T-cell (primary cell): ENCODE results near the gene KLHL26. TPM values are rescaled to one million over a fixed set of nuclear protein-coding genes. Genes with fewer than 3 reads are reported as not detected.

Source experiments
- ATAC-seq, 4 experiments: fragments of 200-7000 bp in 3 of 4; fragments of 150-1000 bp in 1 of 4; cut with Tn5 transposase; replicated peaks in 1 of 4; 1 replicate in 3 of 4; 2 replicates in 1 of 4; pipeline ENCODE4 v1.10.0; 2021; ENCODE audit warnings: moderate library complexity in 3 of 4, mild to moderate bottlenecking in 2 of 4, moderate number of reproducible peaks in 1 of 4
- CTCF ChIA-PET, 2 donors: fragments of 300-600 bp; sonication (Branson Sonifier 250); formaldehyde crosslinking; loops; one replicate each; lab custom pipeline; 2022; ENCODE audit warnings: antibody characterized with exemption in 2 of 2; lab: Charles Lee
- POLR2A ChIA-PET, 2 donors: fragments of 300-600 bp; sonication (Branson Sonifier 250); formaldehyde crosslinking; loops; one replicate each; lab custom pipeline; 2022; ENCODE audit warnings: antibody characterized with exemption in 2 of 2; lab: Charles Lee
- DNase-seq, 35 experiments: peaks; one replicate each; pipeline versions ENCODE4 v3.0.0 to v3.0.0-alpha.2; 2013 to 2023
- H3K27ac ChIP-seq: one replicate; pipeline ENCODE4 v1.5.1; 2013; ENCODE audit warnings: low read length
- H3K27me3 ChIP-seq, 2 experiments: replicated peaks in 1 of 2; 1 replicate in 1 of 2; 2 replicates in 1 of 2; pipeline versions ENCODE4 v1.6.1 to v1.7.0; 2013; ENCODE audit warnings: low read length in 1 of 2, mixed read lengths in 1 of 2; ENCODE audit not compliant: control insufficient read depth in 2 of 2, insufficient read depth in 2 of 2; ENCODE audit errors: extremely low read depth in 1 of 2
- H3K36me3 ChIP-seq, 2 donors: 1 replicate in 1 of 2; 2 replicates in 1 of 2; pipeline versions ENCODE4 v1.6.1 to v1.7.0; 2013; ENCODE audit warnings: low read length in 1 of 2; ENCODE audit not compliant: control insufficient read depth in 2 of 2, insufficient read depth in 1 of 2; ENCODE audit errors: extremely low read depth in 1 of 2
- H3K4me1 ChIP-seq, 2 experiments: 1 replicate in 1 of 2; 2 replicates in 1 of 2; pipeline versions ENCODE4 v1.6.1 to v1.7.0; 2013; ENCODE audit warnings: low read length in 2 of 2, mixed read lengths in 1 of 2; ENCODE audit not compliant: insufficient read depth in 2 of 2, control insufficient read depth in 1 of 2; ENCODE audit errors: extremely low read depth in 1 of 2
- H3K4me3 ChIP-seq, 2 donors: 1 replicate in 1 of 2; 2 replicates in 1 of 2; pipeline versions ENCODE4 v1.5.1 to v1.7.0; 2013; ENCODE audit warnings: mild to moderate bottlenecking in 2 of 2, low read length in 1 of 2, moderate library complexity in 1 of 2; ENCODE audit not compliant: control insufficient read depth in 1 of 2; ENCODE audit errors: extremely low read depth in 1 of 2
- H3K9me3 ChIP-seq: 2 replicates; pipeline ENCODE4 v1.7.0; 2013
- H3K27ac Mint-ChIP-seq, 2 donors: one replicate each; pipeline ENCODE4 v1.8.0; 2020 to 2021; ENCODE audit warnings: mild to moderate bottlenecking in 2 of 2, mixed read lengths in 2 of 2
- H3K27me3 Mint-ChIP-seq, 2 donors: one replicate each; pipeline ENCODE4 v1.8.0; 2021 to 2022; ENCODE audit warnings: mixed read lengths in 2 of 2
- H3K36me3 Mint-ChIP-seq: one replicate; pipeline ENCODE4 v1.8.0; 2021; ENCODE audit warnings: mixed read lengths
- H3K4me1 Mint-ChIP-seq, 3 donors: one replicate each; pipeline ENCODE4 v1.8.0; 2020 to 2022; ENCODE audit warnings: mixed read lengths in 3 of 3, mild to moderate bottlenecking in 1 of 3
- H3K4me3 Mint-ChIP-seq, 3 donors: one replicate each; pipeline ENCODE4 v1.8.0; 2020 to 2022; ENCODE audit warnings: mild to moderate bottlenecking in 3 of 3, mixed read lengths in 3 of 3, moderate library complexity in 3 of 3
- H3K9me3 Mint-ChIP-seq, 3 donors: one replicate each; pipeline ENCODE4 v1.8.0; 2020 to 2022; ENCODE audit warnings: mixed read lengths in 3 of 3
- WGBS: methylation state at CpG from one replicate; pipeline ENCODE4 v1.1.5; 2013; ENCODE audit warnings: missing lambda C conversion rate; ENCODE audit not compliant: insufficient coverage; 5-methylcytosine and 5-hydroxymethylcytosine counted together
- total RNA-seq, 35 experiments: library from RNA in 6 of 35; stranded (reverse) in 6 of 35; fragments of 120-200 nt in 1 of 35; gene quantifications; one replicate each; pipeline versions ENCODE4 v1.2.1 to v1.2.4 and lab custom pipeline; 2013 to 2026

The KLHL26 gene, protein sequence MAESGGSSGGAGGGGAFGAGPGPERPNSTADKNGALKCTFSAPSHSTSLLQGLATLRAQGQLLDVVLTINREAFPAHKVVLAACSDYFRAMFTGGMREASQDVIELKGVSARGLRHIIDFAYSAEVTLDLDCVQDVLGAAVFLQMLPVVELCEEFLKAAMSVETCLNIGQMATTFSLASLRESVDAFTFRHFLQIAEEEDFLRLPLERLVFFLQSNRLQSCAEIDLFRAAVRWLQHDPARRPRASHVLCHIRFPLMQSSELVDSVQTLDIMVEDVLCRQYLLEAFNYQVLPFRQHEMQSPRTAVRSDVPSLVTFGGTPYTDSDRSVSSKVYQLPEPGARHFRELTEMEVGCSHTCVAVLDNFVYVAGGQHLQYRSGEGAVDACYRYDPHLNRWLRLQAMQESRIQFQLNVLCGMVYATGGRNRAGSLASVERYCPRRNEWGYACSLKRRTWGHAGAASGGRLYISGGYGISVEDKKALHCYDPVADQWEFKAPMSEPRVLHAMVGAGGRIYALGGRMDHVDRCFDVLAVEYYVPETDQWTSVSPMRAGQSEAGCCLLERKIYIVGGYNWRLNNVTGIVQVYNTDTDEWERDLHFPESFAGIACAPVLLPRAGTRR
- 10 to 100 TPM in 4 of 5 donors, 1 to 10 TPM in 1; 8.8 to 16.4 (median 14.1) TPM for total RNA-seq
- 5.3 TPM for total RNA-seq (2013)
- 7.7 to 28.2 (median 16.1) reads per million in 29 experiments for total RNA-seq (lab: John Stamatoyannopoulos, UW)

- Mint-ChIP-seq H3K27me3 (no peaks in the 10 kb centered on the region), H3K27ac (peak within 1 kb of the TSS; percentile 75 to 91), H3K9me3 (no peaks in the 10 kb centered on the region), H3K4me1 (peaks cover 32 to 39% (median 33%) of the 10 kb centered on the region in 3 donors), H3K4me3 (peak within 1 kb of the TSS; percentile 82 to 84 (median 84)), H3K36me3 (no peaks in the 10 kb centered on the region)
- Histone ChIP-seq H3K4me1 (peaks cover 0 to 32% of the 10 kb centered on the region in 2 experiments), H3K27me3 (peaks cover 0 to 5% of the 10 kb centered on the region in 2 experiments), H3K36me3 (no peaks in the 10 kb centered on the region), H3K27ac (peak within 1 kb of the TSS; percentile 88), H3K4me3 (peak within 1 kb of the TSS; percentile 74 to 90), H3K9me3 (no peaks in the 10 kb centered on the region)
- 2% methylated on average over 45 of the region's 47 CpGs for WGBS
- DNase-seq (peak in 1 of 35 experiments; percentile 16), ATAC-seq (no peak)
- CTCF ChIA-PET = no interaction called here
- POLR2A ChIA-PET = no interaction called here
Measured at GRCh38 chr19:18636969-18637629, at the start of gene KLHL26. TSS of gene KLHL26 (plus strand) at chr19:18637028. CDS start at chr19:18637055, 27 bp downstream.

DNA sequence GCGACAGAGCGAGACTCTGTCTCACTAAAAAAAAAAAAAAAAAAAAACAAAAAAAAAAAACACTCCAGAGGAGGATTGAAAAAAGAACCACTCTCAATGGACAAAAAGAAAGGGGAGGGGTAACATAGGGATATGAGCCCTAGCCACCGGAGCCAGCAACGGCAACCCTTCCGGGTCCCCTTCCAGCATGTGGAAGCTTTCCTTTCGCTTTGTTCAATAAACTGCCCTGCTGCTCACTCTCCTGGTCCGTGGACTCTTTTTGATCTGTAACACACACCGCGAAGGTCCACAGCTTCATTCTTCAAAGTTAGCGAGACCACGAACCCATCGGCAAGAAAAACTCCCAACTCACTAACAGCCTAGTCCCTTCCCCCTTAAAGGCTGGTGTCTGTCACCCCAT lies 49.3 kb upstream of the KLHL26 start:
- WGBS = 80% methylated on average over 10 of the region's 12 CpGs

DNA sequence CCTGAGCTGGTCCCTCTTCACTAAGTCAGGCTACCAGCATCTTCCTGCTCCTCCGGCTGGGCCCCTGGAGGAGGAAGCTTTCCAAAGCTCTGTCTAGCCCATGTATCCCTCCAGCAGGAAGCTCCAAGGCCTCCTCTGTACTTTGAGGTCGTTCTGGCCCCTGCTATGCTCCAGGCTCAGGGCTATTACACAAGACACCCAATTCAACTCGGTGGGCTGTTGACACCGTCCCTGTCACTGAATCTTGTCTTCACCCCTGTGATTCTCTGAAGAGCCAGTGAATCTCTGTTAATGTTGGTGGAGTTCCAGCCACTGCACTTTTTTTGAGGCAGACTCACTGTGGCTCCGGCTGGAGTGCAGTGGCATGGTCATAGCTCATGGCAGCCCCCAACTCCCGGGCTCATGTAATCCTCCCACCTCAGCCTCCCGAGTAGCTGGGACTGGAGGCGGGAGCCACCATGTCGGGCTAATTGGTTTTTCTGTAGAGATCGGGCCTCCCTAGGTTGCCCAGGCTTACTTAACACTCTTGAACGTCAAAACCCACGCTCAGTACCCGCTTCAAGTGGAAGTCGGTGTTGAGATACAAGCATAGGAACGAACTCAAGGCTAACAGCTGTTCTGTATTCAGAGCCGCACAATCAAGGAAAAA lies 48.7 kb upstream of the KLHL26 start:
- peak in 2 of 4 experiments; percentile 3 to 13 for ATAC-seq
- 17% methylated on average over 9 of the region's 16 CpGs for whole genome bisulfite sequencing

More for the DNA sequence above, 49.3 kb upstream of the KLHL26 start:
- H3K4me3 ChIP-seq = peak overlapping the region; percentile 77 to 78
- ChIA-PET CTCF (interaction anchor here in 1 of 2 donors (0.6 to 3.2 kb wide), 3 partner anchors 16 to 89 kb away, joined by 3 to 24 read pairs (median 4); partner anchors contain the start of gene UBA52), POLR2A (interaction anchor here in 1 of 2 donors (1.0 kb wide), 1 partner anchor 66 kb away, joined by 3 read pairs; the partner anchor contains the start of gene ELL)
- H3K9me3 Mint-ChIP-seq = no peaks in the 10 kb centered on the region
- H3K27me3 ChIP-seq = no peaks in the 10 kb centered on the region
- peak overlapping the region; percentile 93 to 95 for H3K27ac Mint-ChIP-seq
- DNase-seq (no peak), ATAC-seq (no peak)
- H3K36me3 Mint-ChIP-seq = peaks cover 3% of the 10 kb centered on the region
- H3K27ac ChIP-seq = peak overlapping the region; percentile 75
- peaks cover 16 to 42% of the 10 kb centered on the region in 2 experiments for H3K4me1 ChIP-seq
- no peaks in the 10 kb centered on the region for H3K27me3 Mint-ChIP-seq
- peaks cover 33 to 43% (median 35%) of the 10 kb centered on the region in 3 donors for H3K4me1 Mint-ChIP-seq
- no peaks in the 10 kb centered on the region for H3K9me3 ChIP-seq
- H3K36me3 ChIP-seq = peaks cover 8 to 12% of the 10 kb centered on the region in 2 donors
- H3K4me3 Mint-ChIP-seq = peak overlapping the region; percentile 28 to 80 (median 46)

DNA sequence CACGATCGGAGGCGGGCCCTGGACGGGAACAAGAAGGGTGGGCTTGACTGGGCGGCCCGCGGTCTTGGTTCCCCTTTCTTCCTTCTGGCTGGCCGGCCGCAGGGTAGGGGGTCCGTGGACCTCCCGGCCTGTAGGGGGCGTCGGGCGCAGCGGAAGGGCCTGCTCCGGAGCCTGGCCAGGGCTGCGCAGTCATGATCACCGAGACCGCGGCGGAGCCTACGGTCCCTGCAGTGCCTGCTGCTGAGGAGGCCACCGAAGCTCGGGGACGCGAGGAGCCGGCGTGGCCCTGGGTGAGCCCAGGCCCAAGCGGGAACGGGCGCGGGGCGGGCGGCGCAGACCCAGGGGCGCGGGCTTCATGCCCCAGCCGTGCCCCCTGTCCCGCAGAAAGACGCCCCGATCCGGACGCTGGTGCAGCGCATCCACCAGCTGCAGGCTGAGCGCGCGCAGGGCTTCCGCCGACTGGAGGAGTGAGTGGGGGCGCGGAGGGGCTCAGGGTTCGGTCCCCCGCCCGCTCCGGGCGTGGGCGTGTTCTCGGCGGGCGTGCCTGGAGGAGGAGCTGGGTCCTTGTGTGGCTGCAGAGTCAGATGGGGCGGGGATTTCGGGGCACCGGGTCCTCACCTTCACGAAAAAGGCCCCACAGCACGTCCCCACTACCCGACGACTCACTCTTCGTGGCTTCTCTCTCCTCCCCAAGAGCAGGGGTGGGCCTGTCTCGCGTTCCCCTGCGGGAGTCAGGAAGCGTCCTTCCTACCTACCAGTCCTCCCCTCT lies 48.0 kb upstream of the KLHL26 start, which contains the start of gene REX1BD:
Gene REX1BD, plus strand, starts transcription at position 188 of the 769 bp plus-strand sequence. Its CDS starts 4 bp downstream, at position 192.
- CTCF ChIA-PET = interaction anchor here (0.6 to 3.2 kb wide), 6 partner anchors 17 to 260 kb away, joined by 3 to 24 read pairs (median 9); partner anchors contain the start of genes ELL (in 1 of the 2), KXD1 (in 1 of the 2) and UBA52 (in 1 of the 2)
- H3K36me3 ChIP-seq = peaks cover 8 to 12% of the 10 kb centered on the region in 2 donors
- peak within 1 kb of the TSS; percentile 93 to 95 for H3K27ac Mint-ChIP-seq
- no peaks in the 10 kb centered on the region for H3K27me3 ChIP-seq
- WGBS = under 1% methylated on average over 72 of the region's 72 CpGs
- H3K9me3 ChIP-seq = no peaks in the 10 kb centered on the region
- no peaks in the 10 kb centered on the region for H3K27me3 Mint-ChIP-seq
- peaks cover 3% of the 10 kb centered on the region for H3K36me3 Mint-ChIP-seq
- POLR2A ChIA-PET = interaction anchor here (0.9 to 1.4 kb wide), 4 partner anchors 12 to 93 kb away, joined by 3 to 5 read pairs (median 3); partner anchors contain the start of gene KXD1 (in 1 of the 2)
- H3K9me3 Mint-ChIP-seq = no peaks in the 10 kb centered on the region
- H3K4me3 ChIP-seq = peak within 1 kb of the TSS; percentile 77 to 78
- peak; percentile 73 to 91 (median 86) for DNase-seq
- H3K4me3 Mint-ChIP-seq = peak within 1 kb of the TSS; percentile 79 to 88 (median 80)
- peaks cover 16 to 46% of the 10 kb centered on the region in 2 experiments for H3K4me1 ChIP-seq
- H3K4me1 Mint-ChIP-seq = peaks cover 35 to 46% (median 37%) of the 10 kb centered on the region in 3 donors
- peak within 1 kb of the TSS; percentile 93 for H3K27ac ChIP-seq
- ATAC-seq = peak; percentile 81 to 85 (median 82)

More for the DNA sequence above, 48.7 kb upstream of the KLHL26 start:
- Mint-ChIP-seq H3K36me3 (peaks cover 3% of the 10 kb centered on the region), H3K9me3 (no peaks in the 10 kb centered on the region), H3K4me1 (peaks cover 33 to 43% (median 35%) of the 10 kb centered on the region in 3 donors), H3K4me3 (peak overlapping the region; percentile 79 to 88 (median 80)), H3K27me3 (no peaks in the 10 kb centered on the region), H3K27ac (peak overlapping the region; percentile 93 to 95)
- Histone ChIP-seq H3K27me3 (no peaks in the 10 kb centered on the region), H3K4me3 (peak overlapping the region; percentile 77 to 78), H3K36me3 (peaks cover 8 to 12% of the 10 kb centered on the region in 2 donors), H3K27ac (peak overlapping the region; percentile 75), H3K9me3 (no peaks in the 10 kb centered on the region), H3K4me1 (peaks cover 16 to 42% of the 10 kb centered on the region in 2 experiments)
- ChIA-PET CTCF (interaction anchor here in 1 of 2 donors (1.2 to 3.2 kb wide), 3 partner anchors 16 to 68 kb away, joined by 4 to 24 read pairs (median 13); partner anchors contain the start of genes KXD1 and UBA52), POLR2A (interaction anchor here in 1 of 2 donors (1.0 kb wide), 1 partner anchor 66 kb away, joined by 3 read pairs; the partner anchor contains the start of gene ELL)
- no peak for DNase-seq
